ENCODE measurements around the gene BRI3. TPM values are rescaled to one million over a fixed set of nuclear protein-coding genes. Genes with fewer than 3 reads are reported as not detected.

Gene BRI3
- total and polyA plus RNA-seq, 9 of the 15 experiments (the other 6 are each of a cell fraction or from before 2014, with no cell fraction given), result 4.3 to 57.4 (median 18.6) TPM

DNA sequence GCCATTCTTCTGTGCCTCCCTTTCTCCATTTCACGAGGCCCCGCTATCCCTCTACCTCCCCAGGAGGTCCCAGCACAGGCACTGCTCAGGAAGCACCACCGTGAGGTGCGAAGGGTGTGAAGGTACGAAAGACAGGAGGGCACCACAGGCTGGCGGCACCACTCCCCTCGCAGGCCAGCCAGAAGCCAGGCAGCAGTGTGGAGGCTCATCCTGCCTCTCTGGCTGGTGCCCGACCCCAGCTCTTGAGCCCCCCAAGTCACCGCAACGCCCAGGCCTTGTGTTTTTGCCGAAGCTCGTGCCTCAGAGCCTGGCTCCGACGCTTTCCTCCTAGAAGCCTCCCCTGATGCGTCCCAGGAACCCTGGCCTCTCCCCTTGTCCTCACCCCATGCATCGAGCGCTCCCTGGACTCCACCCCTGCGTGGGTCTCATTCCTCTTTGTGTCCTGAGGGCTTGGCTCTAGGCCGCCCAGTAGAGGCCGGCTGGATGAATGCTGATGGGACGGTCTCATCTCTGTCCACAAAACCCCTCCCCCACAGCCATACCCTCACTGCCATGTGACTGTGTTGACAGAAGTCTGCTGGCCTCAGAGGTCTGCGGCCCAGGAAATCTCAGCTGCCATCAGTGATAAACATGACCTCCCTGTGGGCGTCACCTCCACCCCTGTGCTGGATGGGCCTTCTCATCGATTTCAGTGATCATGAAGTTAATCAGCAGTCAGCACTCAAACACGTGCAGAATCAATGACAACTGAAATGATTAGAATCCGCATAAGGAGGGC lies 19.3 kb downstream of the BRI3 start (continued):
- TF ChIP-seq, protein P1, sequence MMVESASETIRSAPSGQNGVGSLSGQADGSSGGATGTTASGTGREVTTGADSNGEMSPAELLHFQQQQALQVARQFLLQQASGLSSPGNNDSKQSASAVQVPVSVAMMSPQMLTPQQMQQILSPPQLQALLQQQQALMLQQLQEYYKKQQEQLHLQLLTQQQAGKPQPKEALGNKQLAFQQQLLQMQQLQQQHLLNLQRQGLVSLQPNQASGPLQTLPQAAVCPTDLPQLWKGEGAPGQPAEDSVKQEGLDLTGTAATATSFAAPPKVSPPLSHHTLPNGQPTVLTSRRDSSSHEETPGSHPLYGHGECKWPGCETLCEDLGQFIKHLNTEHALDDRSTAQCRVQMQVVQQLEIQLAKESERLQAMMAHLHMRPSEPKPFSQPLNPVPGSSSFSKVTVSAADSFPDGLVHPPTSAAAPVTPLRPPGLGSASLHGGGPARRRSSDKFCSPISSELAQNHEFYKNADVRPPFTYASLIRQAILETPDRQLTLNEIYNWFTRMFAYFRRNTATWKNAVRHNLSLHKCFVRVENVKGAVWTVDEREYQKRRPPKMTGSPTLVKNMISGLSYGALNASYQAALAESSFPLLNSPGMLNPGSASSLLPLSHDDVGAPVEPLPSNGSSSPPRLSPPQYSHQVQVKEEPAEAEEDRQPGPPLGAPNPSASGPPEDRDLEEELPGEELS (CRISPR knock-in tag; IDR thresholded peaks at IDR 0.05; ENCODE audit: borderline replicate concordance), result no peak
- TF ChIP-seq ZNF436 (CRISPR knock-in tag; IDR thresholded peaks at IDR 0.05) (no peak), CXXC5 (CRISPR knock-in tag; IDR thresholded peaks at IDR 0.05) (peak; percentile 40; the same call in 1 of the 2 replicates), TAL1 (IDR thresholded peaks at IDR 0.05) (peak; percentile 41), PHF20 (IDR thresholded peaks at IDR 0.05; ENCODE audit: partially characterized antibody) (no peak), GATA2 (CRISPR knock-in tag; IDR thresholded peaks at IDR 0.05) (peak; percentile 48; the same call in 1 of the 2 replicates), KLF13 (tag; IDR thresholded peaks at IDR 0.05; ENCODE audit: borderline replicate concordance, low read depth) (0 out of 2 replicates have a peak, but pooled peaks have one; percentile 20), FOSL1 (tag; conservative IDR thresholded peaks at IDR 0.05) (peak; percentile 61), HDAC2 (IDR thresholded peaks at IDR 0.05) (peak; percentile 55; the same call in 1 of the 2 replicates), SMARCE1 (IDR thresholded peaks at IDR 0.05) (peak; percentile 38; the same call in 1 of the 2 replicates), MEIS2 (IDR thresholded peaks at IDR 0.05; ENCODE audit: partially characterized antibody) (peak; percentile 85), RCOR1 (IDR thresholded peaks at IDR 0.05; ENCODE audit: borderline replicate concordance in 1 of 2, low read depth in 2 of 2, low read length in 2 of 2) (peak in 1 of 2 experiments; percentile 98; a peak in 2 of 4 replicates), SNRNP70 (optimal IDR thresholded peaks at IDR 0.05; ENCODE audit: low read depth, low read length) (no peak), KLF16 (IDR thresholded peaks at IDR 0.05) (peak; percentile 35; the same call in 1 of the 2 replicates)
- TF ChIP-seq, protein P2, sequence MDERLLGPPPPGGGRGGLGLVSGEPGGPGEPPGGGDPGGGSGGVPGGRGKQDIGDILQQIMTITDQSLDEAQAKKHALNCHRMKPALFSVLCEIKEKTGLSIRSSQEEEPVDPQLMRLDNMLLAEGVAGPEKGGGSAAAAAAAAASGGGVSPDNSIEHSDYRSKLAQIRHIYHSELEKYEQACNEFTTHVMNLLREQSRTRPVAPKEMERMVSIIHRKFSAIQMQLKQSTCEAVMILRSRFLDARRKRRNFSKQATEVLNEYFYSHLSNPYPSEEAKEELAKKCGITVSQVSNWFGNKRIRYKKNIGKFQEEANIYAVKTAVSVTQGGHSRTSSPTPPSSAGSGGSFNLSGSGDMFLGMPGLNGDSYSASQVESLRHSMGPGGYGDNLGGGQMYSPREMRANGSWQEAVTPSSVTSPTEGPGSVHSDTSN (CRISPR knock-in tag; IDR thresholded peaks at IDR 0.05; ENCODE audit: low read depth), result no peak
- TF ChIP-seq, protein P2 (tag; conservative IDR thresholded peaks at IDR 0.05; ENCODE audit: low read depth), result peak; percentile 61
- TF ChIP-seq, protein P3, sequence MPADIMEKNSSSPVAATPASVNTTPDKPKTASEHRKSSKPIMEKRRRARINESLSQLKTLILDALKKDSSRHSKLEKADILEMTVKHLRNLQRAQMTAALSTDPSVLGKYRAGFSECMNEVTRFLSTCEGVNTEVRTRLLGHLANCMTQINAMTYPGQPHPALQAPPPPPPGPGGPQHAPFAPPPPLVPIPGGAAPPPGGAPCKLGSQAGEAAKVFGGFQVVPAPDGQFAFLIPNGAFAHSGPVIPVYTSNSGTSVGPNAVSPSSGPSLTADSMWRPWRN (IDR thresholded peaks at IDR 0.05; ENCODE audit: low read depth), result peak; percentile 53; the same call in 1 of the 2 replicates
- TF ChIP-seq, protein P4, sequence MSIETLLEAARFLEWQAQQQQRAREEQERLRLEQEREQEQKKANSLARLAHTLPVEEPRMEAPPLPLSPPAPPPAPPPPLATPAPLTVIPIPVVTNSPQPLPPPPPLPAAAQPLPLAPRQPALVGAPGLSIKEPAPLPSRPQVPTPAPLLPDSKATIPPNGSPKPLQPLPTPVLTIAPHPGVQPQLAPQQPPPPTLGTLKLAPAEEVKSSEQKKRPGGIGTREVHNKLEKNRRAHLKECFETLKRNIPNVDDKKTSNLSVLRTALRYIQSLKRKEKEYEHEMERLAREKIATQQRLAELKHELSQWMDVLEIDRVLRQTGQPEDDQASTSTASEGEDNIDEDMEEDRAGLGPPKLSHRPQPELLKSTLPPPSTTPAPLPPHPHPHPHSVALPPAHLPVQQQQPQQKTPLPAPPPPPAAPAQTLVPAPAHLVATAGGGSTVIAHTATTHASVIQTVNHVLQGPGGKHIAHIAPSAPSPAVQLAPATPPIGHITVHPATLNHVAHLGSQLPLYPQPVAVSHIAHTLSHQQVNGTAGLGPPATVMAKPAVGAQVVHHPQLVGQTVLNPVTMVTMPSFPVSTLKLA (conservative IDR thresholded peaks at IDR 0.05), result peak; percentile 78 to 86
- TF ChIP-seq, protein P5, sequence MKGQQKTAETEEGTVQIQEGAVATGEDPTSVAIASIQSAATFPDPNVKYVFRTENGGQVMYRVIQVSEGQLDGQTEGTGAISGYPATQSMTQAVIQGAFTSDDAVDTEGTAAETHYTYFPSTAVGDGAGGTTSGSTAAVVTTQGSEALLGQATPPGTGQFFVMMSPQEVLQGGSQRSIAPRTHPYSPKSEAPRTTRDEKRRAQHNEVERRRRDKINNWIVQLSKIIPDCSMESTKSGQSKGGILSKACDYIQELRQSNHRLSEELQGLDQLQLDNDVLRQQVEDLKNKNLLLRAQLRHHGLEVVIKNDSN (CRISPR knock-in tag; IDR thresholded peaks at IDR 0.05), result peak; percentile 53; the same call in 1 of the 2 replicates
